DOHH2 (cell line): ENCODE measurements around the gene CLDN5.

Source experiments
- H3F3A ChIP-seq: fragments of 200-600 bp; sonication (generic), shearing (Covaris generic); 2 replicates; pipeline ENCODE4 v1.6.0; 2016; ENCODE audit warnings: antibody characterized with exemption, mild to moderate bottlenecking; ENCODE audit not compliant: control insufficient read depth, insufficient read depth
- H3K27ac ChIP-seq: fragments of 200-600 bp; sonication (generic); 2 replicates; pipeline ENCODE4 v1.5.1; 2014; ENCODE audit warnings: low read depth, mild to moderate bottlenecking, low read length, moderate library complexity
- H3K27me3 ChIP-seq: fragments of 200-600 bp; sonication (generic); 2 replicates; pipeline ENCODE4 v1.6.1; 2014; ENCODE audit warnings: mild to moderate bottlenecking, low read length, mixed read lengths; ENCODE audit not compliant: control insufficient read depth
- H3K36me3 ChIP-seq: fragments of 200-600 bp; sonication (generic); 2 replicates; pipeline ENCODE4 v1.6.1; 2014; ENCODE audit warnings: mild to moderate bottlenecking, low read length, moderate library complexity, mixed read lengths; ENCODE audit not compliant: control insufficient read depth
- H3K4me1 ChIP-seq: fragments of 200-600 bp; sonication (generic); 2 replicates; pipeline ENCODE4 v1.6.1; 2014; ENCODE audit warnings: mild to moderate bottlenecking, low read length, mixed read lengths; ENCODE audit not compliant: control insufficient read depth
- H3K4me2 ChIP-seq: fragments of 200-600 bp; sonication (generic); 2 replicates; pipeline ENCODE4 v1.6.0; 2014; ENCODE audit warnings: mild to moderate bottlenecking, low read length, moderate library complexity
- H3K4me3 ChIP-seq: fragments of 200-600 bp; sonication (generic); 2 replicates; pipeline ENCODE4 v1.5.1; 2014; ENCODE audit warnings: mild to moderate bottlenecking, low read length, mixed read lengths
- H3K79me2 ChIP-seq: fragments of 200-600 bp; sonication (generic); 2 replicates; pipeline ENCODE4 v1.6.1; 2014; ENCODE audit warnings: mild to moderate bottlenecking, low read length, mixed read lengths; ENCODE audit not compliant: control insufficient read depth
- H3K9me2 ChIP-seq: fragments of 200-600 bp; sonication (generic); replicated peaks from 2 replicates; pipeline ENCODE4 v1.6.1; 2014; ENCODE audit warnings: mild to moderate bottlenecking, low read length, mixed read lengths; ENCODE audit not compliant: control insufficient read depth
- H3K9me3 ChIP-seq: fragments of 200-600 bp; sonication (generic); 2 replicates; pipeline ENCODE4 v1.6.1; 2014; ENCODE audit warnings: antibody characterized with exemption, low read length, mixed read lengths; ENCODE audit not compliant: control insufficient read depth, insufficient read depth
- H4K20me1 ChIP-seq: fragments of 200-600 bp; sonication (generic); 2 replicates; pipeline ENCODE4 v1.6.0; 2014; ENCODE audit warnings: low read depth, mild to moderate bottlenecking, antibody characterized with exemption, low read length, moderate library complexity; ENCODE audit not compliant: control insufficient read depth, insufficient read depth
- CTCF ChIP-seq: fragments of 200-600 bp; sonication (generic); IDR thresholded peaks from one replicate; pipeline ENCODE4 v1.5.1; 2014; ENCODE audit warnings: antibody characterized with exemption, mild to moderate bottlenecking, low read depth, low read length; ENCODE audit not compliant: poor library complexity, severe bottlenecking
- EZH2phosphoT487 ChIP-seq: fragments of 200-600 bp; sonication (generic); IDR thresholded peaks from 2 replicates; pipeline ENCODE4 v1.6.1; 2017; ENCODE audit warnings: borderline replicate concordance, mild to moderate bottlenecking, antibody characterized with exemption, low read length, moderate library complexity, mixed read lengths

Gene CLDN5

GRCh38 chr22:19498866-19499190, 25.4 kb downstream of the CLDN5 start:
- H3F3A ChIP-seq, result peaks cover 3% of the 10 kb centered on the region; the same call in 1 of the 2 replicates
- H3K9me3 ChIP-seq, result no peaks in the 10 kb centered on the region
- peaks cover 82% of the 10 kb centered on the region for H3K36me3 ChIP-seq
- H3K9me2 ChIP-seq, result no peaks in the 10 kb centered on the region
- no peak overlapping the region for H3K4me2 ChIP-seq
- no peak overlapping the region for H3K27ac ChIP-seq
- no peak overlapping the region for H3K4me3 ChIP-seq
- TF ChIP-seq CTCF (no peak), EZH2phosphoT487 (no peak)
- no peaks in the 10 kb centered on the region for H3K27me3 ChIP-seq
- no peaks in the 10 kb centered on the region for H4K20me1 ChIP-seq
- no peaks in the 10 kb centered on the region for H3K4me1 ChIP-seq
- H3K79me2 ChIP-seq, result peaks cover under 1% of the 10 kb centered on the region; the same call in 1 of the 2 replicates

- TF ChIP-seq CTCF (no peak), EZH2phosphoT487 (no peak)
- Histone ChIP-seq H3K27ac (no peak overlapping the region), H3F3A (peaks cover 3% of the 10 kb centered on the region; the same call in 1 of the 2 replicates), H3K9me3 (no peaks in the 10 kb centered on the region), H4K20me1 (no peaks in the 10 kb centered on the region), H3K4me2 (no peak overlapping the region), H3K27me3 (no peaks in the 10 kb centered on the region), H3K4me3 (no peak overlapping the region), H3K9me2 (no peaks in the 10 kb centered on the region), H3K79me2 (peaks cover 3% of the 10 kb centered on the region; the same call in 1 of the 2 replicates), H3K36me3 (peaks cover 82% of the 10 kb centered on the region), H3K4me1 (no peaks in the 10 kb centered on the region)
Observed at GRCh38 chr22:19498154-19498865, 25.9 kb downstream of the CLDN5 start.

GRCh38 chr22:19497245-19497644, 27.0 kb downstream of the CLDN5 start:
- H3F3A ChIP-seq, result peaks cover 3% of the 10 kb centered on the region; the same call in 1 of the 2 replicates
- H3K27ac ChIP-seq, result no peak overlapping the region
- H3K27me3 ChIP-seq, result no peaks in the 10 kb centered on the region
- peaks cover 5% of the 10 kb centered on the region; the same call in 1 of the 2 replicates for H4K20me1 ChIP-seq
- H3K4me3 ChIP-seq, result no peak overlapping the region
- H3K36me3 ChIP-seq, result peaks cover 85% of the 10 kb centered on the region
- H3K4me2 ChIP-seq, result no peak overlapping the region
- peaks cover 10% of the 10 kb centered on the region for H3K79me2 ChIP-seq
- H3K4me1 ChIP-seq, result no peaks in the 10 kb centered on the region
- no peaks in the 10 kb centered on the region for H3K9me3 ChIP-seq
- TF ChIP-seq EZH2phosphoT487 (no peak), CTCF (no peak)
- no peaks in the 10 kb centered on the region for H3K9me2 ChIP-seq
